ENCODE measurements around the gene SFRP2. TPM values are rescaled to one million over a fixed set of nuclear protein-coding genes. Genes with fewer than 3 reads are reported as not detected.

SFRP2 gene
- total and polyA plus RNA-seq, 2 of the 4 experiments (the other 2 are of a cell fraction), result not detected

GRCh38 chr4:153834901-153835300 lies 46.0 kb upstream of the SFRP2 start:
- H4K5ac ChIP-seq (ENCODE audit: low read depth, low read length), result no peak overlapping the region
- POLR2A ChIA-PET (ENCODE audit: unreplicated experiment), result no interaction called here
- no peak overlapping the region for H2BK15ac ChIP-seq (ENCODE audit: low read depth, low read length)
- in situ Hi-C loops (cut with MboI; ENCODE audit: low sequenced_read_pairs), result no loop called here
- H3K79me1 ChIP-seq (ENCODE audit: low read depth in 1 of 2, low read length in 2 of 2), result no peaks in the 10 kb centered on the region
- H2BK5ac ChIP-seq (ENCODE audit: low read depth, low read length, poor library complexity, severe bottlenecking), result no peak overlapping the region
- CTCF ChIA-PET, result no interaction called here
- no peak overlapping the region for H4K8ac ChIP-seq (ENCODE audit: low read depth in 2 of 2, low read length in 2 of 2)
- no peak overlapping the region for H4K91ac ChIP-seq (ENCODE audit: insufficient read depth, low read depth, low read length)
- H3K18ac ChIP-seq (ENCODE audit: low read depth, low read length), result no peak overlapping the region
- no peak overlapping the region for H2AK5ac ChIP-seq (ENCODE audit: low read depth, low read length)
- H3K23ac ChIP-seq (ENCODE audit: low read depth, low read length), result no peak overlapping the region
- no peaks in the 10 kb centered on the region for H3K9me3 ChIP-seq (ENCODE audit: control insufficient read depth, insufficient read depth, low read length)
- H2BK20ac ChIP-seq (ENCODE audit: low read depth, low read length), result no peak overlapping the region
- no peak overlapping the region for H2BK120ac ChIP-seq (ENCODE audit: low read depth, low read length)
- H3K4me3 ChIP-seq (ENCODE audit: insufficient read depth, low read depth, low read length), result no peak overlapping the region
- DNase-seq, result no peak
- no peak overlapping the region for H3K56ac ChIP-seq (ENCODE audit: extremely low read depth, insufficient read depth, low read length)
- H3K4me1 ChIP-seq (ENCODE audit: control insufficient read depth, insufficient read depth, low read length), result no peaks in the 10 kb centered on the region
- no peak overlapping the region for H2AK9ac ChIP-seq (replicated peaks; ENCODE audit: low read depth, low read length, poor library complexity)
- no peaks in the 10 kb centered on the region for H3K27me3 ChIP-seq (ENCODE audit: control insufficient read depth, insufficient read depth, low read length)
- TF ChIP-seq RAD21 (IDR thresholded peaks at IDR 0.05; ENCODE audit: low read length) (no peak), MAFK (IDR thresholded peaks at IDR 0.05; ENCODE audit: low read depth, low read length) (no peak), NFE2L2 (IDR thresholded peaks at IDR 0.05; ENCODE audit: low read depth, low read length) (no peak), MAZ (IDR thresholded peaks at IDR 0.05; ENCODE audit: borderline replicate concordance, low read depth, low read length) (no peak)
- no peak overlapping the region for H3K9ac ChIP-seq (ENCODE audit: low read depth, low read length)
- no peak overlapping the region for H3K27ac ChIP-seq (ENCODE audit: insufficient read depth, low read length)
- no peak overlapping the region for H3K4ac ChIP-seq (ENCODE audit: low read depth, low read length)
- WGBS, 2 experiments (ENCODE audit: extremely low coverage in 2 of 2, insufficient read length in 1 of 2), result 81% methylated on average over 3 of the region's 5 CpGs; no CpG with 5 or more reads in 1 of the 2 experiments
- H3K9me1 ChIP-seq (ENCODE audit: insufficient read depth, low read length), result no peaks in the 10 kb centered on the region
- H2AFZ ChIP-seq (replicated peaks; ENCODE audit: low read length, poor library complexity), result no peak overlapping the region
- no TSS peak for BruUV-seq (replicated peaks)
- dilution Hi-C loops (cut with HindIII; ENCODE audit: low sequenced_read_pairs, unreplicated experiment), result no loop called here
- no peaks in the 10 kb centered on the region for H3K36me3 ChIP-seq (ENCODE audit: control insufficient read depth, insufficient read depth, low read length)
- no peak for ATAC-seq (ENCODE audit: low read depth)
- intact Hi-C loops (cut with micrococcal nuclease), result no loop called here
- no peaks in the 10 kb centered on the region for H4K20me1 ChIP-seq (ENCODE audit: insufficient read depth, low read length)
- H3K14ac ChIP-seq (replicated peaks; ENCODE audit: low read depth, low read length), result no peak overlapping the region
- H3K4me2 ChIP-seq (ENCODE audit: low read depth, low read length), result no peak overlapping the region
